SK-N-MC (cell line): Measurements from ENCODE around the gene AURKB.

Experiments used
- DNase-seq: peaks from one replicate; pipeline ENCODE4 v3.0.0-alpha.2; 2011; ENCODE audit warnings: low read depth, low spot score
- H3K27ac ChIP-seq: fragments of 200-600 bp; sonication (generic); 2 replicates; pipeline ENCODE4 v1.5.1; 2016; ENCODE audit warnings: mixed run types
- H3K36me3 ChIP-seq: fragments of 200-600 bp; sonication (generic); 2 replicates; pipeline ENCODE4 v1.6.1; 2017; ENCODE audit warnings: antibody characterized with exemption, low read length, mixed read lengths; ENCODE audit not compliant: insufficient read depth
- H3K4me3 ChIP-seq: fragments of 200-600 bp; sonication (generic); 2 replicates; pipeline ENCODE4 v1.5.1; 2016
- H3K9ac ChIP-seq: fragments of 200-600 bp; sonication (generic); 2 replicates; pipeline ENCODE4 v1.8.0; 2017; ENCODE audit warnings: mixed run types, mixed read lengths; ENCODE audit not compliant: insufficient read length
- H3K9me3 ChIP-seq: fragments of 200-600 bp; sonication (generic); 2 replicates; pipeline ENCODE4 v1.6.1; 2017; ENCODE audit warnings: low read depth, mild to moderate bottlenecking, antibody characterized with exemption, low read length, moderate library complexity, mixed read lengths
- EZH2 ChIP-seq: fragments of 200-600 bp; sonication (generic); IDR thresholded peaks from one replicate; pipeline ENCODE4 v1.6.1; 2017; ENCODE audit warnings: antibody characterized with exemption
- FOXP2 ChIP-seq: optimal IDR thresholded peaks from 2 replicates; pipeline ENCODE3; 2011; ENCODE audit warnings: mild to moderate bottlenecking, moderate library complexity; ENCODE audit not compliant: insufficient read depth; ENCODE audit errors: extremely low read length, control extremely low read depth
- POLR2AphosphoS5 ChIP-seq: IDR thresholded peaks from 2 replicates; pipeline ENCODE4 v1.6.1; 2012; ENCODE audit warnings: mild to moderate bottlenecking, low read depth, low read length, borderline replicate concordance

AURKB gene

DNA sequence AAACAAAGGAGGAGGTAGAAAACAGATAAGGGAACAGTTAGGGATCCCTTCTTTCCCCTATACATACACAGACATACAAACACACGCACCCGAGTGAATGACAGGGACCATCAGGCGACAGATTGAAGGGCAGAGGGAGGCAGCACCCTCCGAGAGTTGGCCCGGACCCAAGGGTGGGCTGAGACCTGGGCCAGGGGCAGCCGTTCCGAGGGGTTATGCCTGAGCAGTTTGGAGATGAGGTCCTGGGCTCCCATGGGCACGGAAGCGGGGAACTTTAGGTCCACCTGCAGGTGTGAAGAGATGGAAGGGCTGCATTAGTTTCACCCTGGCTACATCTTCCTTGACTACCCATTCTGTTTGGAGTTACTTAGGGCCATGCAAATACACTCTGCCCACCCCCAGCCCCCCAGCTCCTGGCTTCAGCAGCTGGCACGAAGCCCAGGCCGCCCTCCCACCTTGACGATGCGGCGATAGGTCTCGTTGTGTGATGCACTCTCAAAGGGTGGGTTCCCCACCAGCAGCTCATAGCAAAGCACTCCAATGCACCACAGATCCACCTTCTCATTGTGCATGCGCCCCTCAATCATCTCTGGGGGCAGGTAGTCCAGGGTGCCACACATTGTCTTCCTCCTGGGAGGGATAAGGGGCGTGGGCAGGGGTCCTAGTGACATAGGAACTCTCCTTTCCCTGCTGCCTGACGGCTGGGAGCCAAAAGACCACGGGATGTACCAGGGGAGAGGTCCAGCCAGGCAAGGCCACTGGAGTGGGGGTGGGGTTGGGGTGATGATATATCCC is 5.4 kb downstream of the AURKB start:
- Histone ChIP-seq H3K9me3 (no peaks in the 10 kb centered on the region), H3K9ac (no peak overlapping the region), H3K36me3 (peaks cover 66% of the 10 kb centered on the region)

DNA sequence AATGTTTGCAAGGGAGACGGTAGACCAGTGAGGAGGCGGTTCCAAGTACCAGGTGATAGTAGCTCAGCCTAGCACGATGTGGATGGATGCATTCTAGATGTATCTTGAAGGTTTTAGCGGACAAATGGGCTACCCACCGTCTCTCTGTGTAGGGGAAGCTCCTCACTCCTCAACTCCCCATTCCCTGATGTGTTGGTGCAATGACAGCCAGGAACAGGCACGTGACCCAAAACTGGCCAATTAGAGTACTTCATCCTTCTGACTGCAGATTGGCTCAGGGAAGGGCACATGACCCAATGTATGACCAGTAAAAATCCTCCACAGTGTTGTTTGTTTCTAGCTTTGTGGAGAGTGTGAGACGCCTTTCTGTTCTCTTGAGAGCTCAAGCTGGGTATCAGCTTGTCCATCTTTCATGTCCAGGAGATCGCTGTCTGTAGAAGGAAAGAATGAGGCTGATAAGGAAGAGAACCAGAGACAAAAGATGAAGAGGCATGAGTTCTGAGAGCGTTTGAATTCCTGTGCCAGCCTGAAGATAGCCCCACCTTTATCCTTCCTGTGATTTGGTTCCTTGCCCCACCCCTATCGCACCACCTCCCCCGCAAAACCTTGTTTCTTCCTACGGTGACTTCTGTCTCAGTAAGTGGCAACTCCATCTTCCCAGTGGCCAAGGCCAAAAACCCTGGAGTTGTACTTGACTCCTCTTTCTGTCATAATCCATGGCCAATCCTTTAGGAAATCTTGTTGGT is 18.1 kb downstream of the AURKB start:
- H3K9ac ChIP-seq, result peak overlapping the region; percentile 62
- TF ChIP-seq FOXP2, result no peak
- peak; percentile 77 for TF ChIP-seq POLR2AphosphoS5
- DNase-seq, result no peak
- H3K9me3 ChIP-seq, result no peaks in the 10 kb centered on the region
- peak overlapping the region; percentile 78 for H3K27ac ChIP-seq
- peak overlapping the region; percentile 75 for H3K4me3 ChIP-seq
- H3K36me3 ChIP-seq, result no peaks in the 10 kb centered on the region

More for the DNA sequence above, 5.4 kb downstream of the AURKB start:
- Histone ChIP-seq H3K27ac (no peak overlapping the region), H3K4me3 (no peak overlapping the region)
- TF ChIP-seq FOXP2 (no peak), POLR2AphosphoS5 (peak; percentile 52; the same call in 1 of the 2 replicates)
- no peak for DNase-seq

DNA sequence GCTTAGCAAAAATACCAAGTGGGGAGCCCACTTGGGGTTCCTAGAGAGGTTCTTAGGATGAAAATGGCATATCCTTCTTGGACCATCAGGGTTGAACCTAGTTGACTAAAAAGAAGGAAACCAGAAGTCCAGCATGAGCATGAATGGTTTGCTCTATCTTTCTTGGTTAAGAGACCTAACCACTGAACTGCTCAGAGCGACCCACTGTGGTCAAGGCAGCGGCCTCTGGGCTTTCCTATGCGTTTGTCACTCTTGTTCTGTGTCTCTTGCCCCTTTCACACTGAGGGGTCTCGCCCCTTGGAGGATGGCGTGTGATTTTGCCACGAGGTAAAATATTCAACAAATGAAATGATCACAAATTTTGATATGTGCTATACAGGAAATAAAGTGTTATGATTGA is 19.9 kb downstream of the AURKB start:
- no peak for DNase-seq
- H3K9ac ChIP-seq, result no peak overlapping the region
- TF ChIP-seq FOXP2 (no peak), POLR2AphosphoS5 (no peak), EZH2 (no peak)
- H3K36me3 ChIP-seq, result no peaks in the 10 kb centered on the region
- peak overlapping the region; percentile 84 for H3K4me3 ChIP-seq
- no peak overlapping the region; the same call in 1 of the 2 replicates for H3K27ac ChIP-seq
- H3K9me3 ChIP-seq, result no peaks in the 10 kb centered on the region

DNA sequence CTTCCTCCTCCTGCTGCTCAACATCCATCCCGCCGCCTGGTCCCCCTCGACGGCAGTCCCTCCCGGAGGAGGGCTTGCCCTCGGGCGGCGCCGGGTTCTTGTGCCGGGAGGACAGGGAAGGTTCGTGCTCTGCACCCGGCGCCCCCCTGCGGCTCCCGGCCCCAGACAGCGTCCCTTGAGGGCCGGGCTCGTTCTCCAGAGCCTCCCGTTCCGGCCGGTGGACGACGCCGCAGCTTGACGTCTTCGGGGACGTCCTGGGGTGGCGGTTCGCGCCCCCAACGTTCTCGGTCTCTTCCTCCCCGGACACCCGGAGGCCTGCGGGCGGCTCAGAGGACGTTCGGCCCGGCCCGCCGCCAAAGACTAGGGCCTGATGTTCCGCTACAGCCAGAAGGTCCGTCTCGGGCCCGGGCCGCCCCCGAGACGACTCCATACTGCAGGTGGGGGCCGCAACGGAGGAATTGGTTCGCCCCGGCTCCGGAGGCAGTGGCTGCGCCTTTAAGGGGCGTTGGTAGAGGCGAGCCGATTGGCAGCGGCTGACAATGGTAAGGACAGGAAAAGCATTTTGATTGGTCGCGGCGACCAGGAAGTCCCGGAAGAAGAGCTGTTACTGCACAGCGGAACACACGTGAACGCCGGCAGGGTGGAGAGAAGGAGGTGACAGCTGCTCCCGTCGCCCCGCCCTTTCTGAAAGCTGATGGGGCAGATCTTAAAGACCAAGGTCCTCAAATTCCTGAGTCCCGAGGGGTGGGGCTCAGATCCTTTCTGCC is 20.5 kb downstream of the AURKB start, which contains the start of gene BORCS6:
Gene BORCS6 (minus strand): TSS at position 470 of the 767 bp plus-strand sequence. CDS start 40 bp downstream, at position 430.
- Histone ChIP-seq H3K9me3 (no peaks in the 10 kb centered on the region), H3K36me3 (no peaks in the 10 kb centered on the region), H3K9ac (peak within 1 kb of the TSS; percentile 67), H3K4me3 (peak within 1 kb of the TSS; percentile 84), H3K27ac (no peak within 1 kb of the TSS; the same call in 1 of the 2 replicates)
- peak; percentile 44; the same call in 1 of the 2 replicates for TF ChIP-seq POLR2AphosphoS5
- TF ChIP-seq FOXP2, result no peak
- DNase-seq, result no peak

DNA sequence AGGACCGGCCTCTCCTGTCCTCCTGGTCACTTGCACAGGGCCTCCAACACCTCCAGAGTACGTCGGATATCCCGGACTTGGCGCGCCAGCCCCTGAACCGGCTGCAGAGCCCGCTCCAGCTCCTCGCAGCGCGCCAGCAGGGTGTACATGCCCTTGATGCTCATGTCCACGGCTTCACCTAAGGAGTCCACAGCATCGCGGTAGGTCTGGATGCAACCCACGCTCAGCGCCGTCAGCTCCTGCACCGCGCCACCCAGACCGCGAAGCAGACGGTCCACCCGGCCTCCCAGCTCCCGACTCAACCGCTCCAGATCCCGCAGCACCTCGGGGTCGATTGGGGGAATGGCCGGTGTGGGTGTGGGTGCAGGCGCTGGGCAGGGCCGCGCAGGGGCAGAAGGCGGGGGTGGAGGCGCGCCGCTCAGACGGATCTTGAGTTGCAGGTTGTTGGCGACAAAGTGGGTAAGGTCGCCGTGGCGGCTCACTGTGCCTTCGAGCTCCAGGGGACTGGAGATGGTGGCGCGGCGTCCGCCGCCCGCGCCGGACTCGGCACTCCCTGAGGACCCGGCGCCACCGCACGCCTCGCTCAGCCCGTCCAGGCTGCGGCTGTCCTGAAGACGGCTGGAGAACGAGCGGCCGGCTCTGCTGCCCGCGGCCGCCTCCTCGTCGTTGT is 21.2 kb downstream of the AURKB start:
- no peak for DNase-seq
- H3K27ac ChIP-seq, result no peak overlapping the region
- H3K36me3 ChIP-seq, result no peaks in the 10 kb centered on the region
- TF ChIP-seq POLR2AphosphoS5 (no peak), FOXP2 (no peak), EZH2 (no peak)
- H3K4me3 ChIP-seq, result peak overlapping the region; percentile 84
- no peaks in the 10 kb centered on the region for H3K9me3 ChIP-seq
- H3K9ac ChIP-seq, result peak overlapping the region; percentile 67

DNA sequence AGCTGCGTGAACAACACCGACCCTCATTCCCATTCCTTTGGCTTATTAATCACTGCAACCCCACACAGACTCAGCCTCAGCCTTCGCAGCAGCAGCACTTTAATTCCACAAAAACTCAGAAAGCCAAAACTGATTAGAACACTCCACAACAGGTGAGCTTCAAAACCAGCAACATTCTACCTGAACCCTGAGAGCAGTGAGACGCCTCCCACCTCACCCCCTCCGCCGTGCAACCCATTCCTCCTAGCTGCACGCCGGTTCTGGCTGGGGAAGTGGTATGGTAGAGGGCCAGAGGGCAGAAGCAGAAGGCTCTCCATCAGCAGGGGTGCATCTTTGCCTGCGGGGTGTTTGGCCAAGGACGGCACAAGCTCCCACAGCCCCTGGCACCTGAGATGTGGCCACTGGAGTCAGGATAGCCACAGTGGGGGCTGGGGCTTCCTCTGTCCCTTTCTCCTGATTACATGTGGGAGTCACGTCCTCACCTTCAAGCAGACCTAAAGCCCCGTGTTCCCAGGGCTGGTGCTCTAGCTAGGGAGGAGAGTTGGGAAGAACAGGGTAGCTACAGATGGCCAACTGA is 22.0 kb downstream of the AURKB start:
- H3K36me3 ChIP-seq, result no peaks in the 10 kb centered on the region
- H3K27ac ChIP-seq, result peak overlapping the region; percentile 75; the same call in 1 of the 2 replicates
- H3K4me3 ChIP-seq, result peak overlapping the region; percentile 84
- TF ChIP-seq EZH2 (no peak), POLR2AphosphoS5 (no peak), FOXP2 (no peak)
- H3K9ac ChIP-seq, result peak overlapping the region; percentile 24
- no peaks in the 10 kb centered on the region for H3K9me3 ChIP-seq
- DNase-seq, result no peak

DNA sequence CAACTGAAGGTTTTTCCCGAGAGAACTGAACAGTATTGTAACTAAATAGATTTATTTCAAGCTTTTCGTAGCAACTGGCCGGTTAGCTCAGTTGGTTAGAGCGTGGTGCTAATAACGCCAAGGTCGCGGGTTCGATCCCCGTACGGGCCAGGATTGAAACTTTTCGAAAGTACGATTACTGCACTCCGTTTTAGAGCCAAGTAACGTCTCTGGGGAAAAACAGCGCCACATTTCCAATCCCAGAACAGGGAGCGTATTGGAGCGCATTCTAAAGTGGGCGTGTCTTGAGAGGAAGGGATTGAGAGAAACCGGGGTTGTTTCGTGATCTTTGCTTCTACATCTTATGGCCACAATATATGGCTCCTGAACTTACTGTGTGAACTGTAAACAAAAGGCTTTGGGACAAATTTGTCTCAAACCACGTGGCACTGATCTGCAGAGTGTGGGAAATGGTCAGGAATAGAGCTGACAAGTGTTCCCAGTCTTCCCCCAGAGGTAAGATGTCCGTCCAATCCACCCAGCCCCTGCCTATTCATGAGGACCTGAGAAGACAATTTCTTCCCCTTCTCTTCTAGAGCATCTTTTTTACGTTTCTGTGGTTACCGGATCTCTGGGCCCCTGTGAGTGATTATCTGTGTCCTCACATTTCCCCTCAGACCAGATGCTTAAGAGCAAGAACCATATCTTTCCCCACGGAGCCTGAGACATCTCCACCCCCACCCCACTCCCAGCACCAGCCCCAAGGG is 22.7 kb downstream of the AURKB start:
- H3K9ac ChIP-seq, result peak overlapping the region; percentile 79
- peak; percentile 42 for TF ChIP-seq FOXP2
- TF ChIP-seq POLR2AphosphoS5, result peak; percentile 39
- no peak for TF ChIP-seq EZH2
- H3K27ac ChIP-seq, result peak overlapping the region; percentile 98

More for the DNA sequence above, 22.7 kb downstream of the AURKB start:
- Histone ChIP-seq H3K36me3 (no peaks in the 10 kb centered on the region), H3K9me3 (no peaks in the 10 kb centered on the region), H3K4me3 (peak overlapping the region; percentile 84)
- DNase-seq, result peak; percentile 95
